ENCODE results near the gene SIGMAR1. TPM values are rescaled to one million over a fixed set of nuclear protein-coding genes. Genes with fewer than 3 reads are reported as not detected.

Gene SIGMAR1
- total RNA-seq, 1 donor from 2014 or later = 14.1 TPM

GRCh38 chr9:34585946-34586669, 51.5 kb downstream of the SIGMAR1 start:
- no peak overlapping the region for H3K4me3 ChIP-seq (ENCODE audit: low read length in 3 of 3)
- H3K4me1 ChIP-seq (ENCODE audit: control insufficient read depth in 3 of 3, insufficient read depth in 3 of 3, low read length in 3 of 3) = peaks cover 41 to 66% (median 65%) of the 10 kb centered on the region in 3 donors
- no peaks in the 10 kb centered on the region for H3K9me3 ChIP-seq (ENCODE audit: control insufficient read depth in 3 of 3, low read length in 3 of 3)
- peaks cover 7 to 28% (median 9%) of the 10 kb centered on the region in 3 donors for H3K27me3 ChIP-seq (ENCODE audit: control insufficient read depth in 3 of 3, insufficient read depth in 3 of 3, low read length in 3 of 3)
- H3K27ac ChIP-seq (ENCODE audit: low read depth, low read length) = no peak overlapping the region
- no peak overlapping the region for H3K9ac ChIP-seq (ENCODE audit: low read depth in 1 of 3, low read length in 3 of 3)
- H3K36me3 ChIP-seq (ENCODE audit: control insufficient read depth in 3 of 3, insufficient read depth in 3 of 3, low read length in 3 of 3) = peaks cover 0 to 4% (median 0%) of the 10 kb centered on the region in 3 donors

- Histone ChIP-seq H3K4me1 (ENCODE audit: control insufficient read depth in 3 of 3, insufficient read depth in 3 of 3, low read length in 3 of 3) (peaks cover 34 to 55% (median 55%) of the 10 kb centered on the region in 3 donors), H3K9me3 (ENCODE audit: control insufficient read depth in 3 of 3, low read length in 3 of 3) (no peaks in the 10 kb centered on the region), H3K4me3 (ENCODE audit: low read length in 3 of 3) (no peak overlapping the region), H3K36me3 (ENCODE audit: control insufficient read depth in 3 of 3, insufficient read depth in 3 of 3, low read length in 3 of 3) (peaks cover 0 to 4% (median 0%) of the 10 kb centered on the region in 3 donors), H3K27ac (ENCODE audit: low read depth, low read length) (no peak overlapping the region), H3K27me3 (ENCODE audit: control insufficient read depth in 3 of 3, insufficient read depth in 3 of 3, low read length in 3 of 3) (peaks cover 7 to 29% (median 13%) of the 10 kb centered on the region in 3 donors), H3K9ac (ENCODE audit: low read depth in 1 of 3, low read length in 3 of 3) (no peak overlapping the region)
Observed at GRCh38 chr9:34584970-34585369, 52.6 kb downstream of the SIGMAR1 start.

Small RNA genes within 50 kb of the gene (small RNA-seq; reads per million reads assigned to genes)
- not detected for gene CCL27

Other genes starting within 250 kb of the SIGMAR1 start
- gene FAM219A, start 179.2 kb downstream of the SIGMAR1 start, total RNA-seq = 2.6 TPM
- not detected for gene DNAI1, start 179.0 kb downstream of the SIGMAR1 start, total RNA-seq
- gene ENHO, start 114.8 kb downstream of the SIGMAR1 start, total RNA-seq = 4.2 TPM
- 3.1 TPM for gene CNTFR, start 48.1 kb downstream of the SIGMAR1 start, total RNA-seq
- 25.6 TPM for gene RPP25L, start 25.7 kb downstream of the SIGMAR1 start, total RNA-seq
- gene DCTN3, start 17.3 kb downstream of the SIGMAR1 start, total RNA-seq = 67.8 TPM
- not detected for gene ARID3C, start 8.7 kb downstream of the SIGMAR1 start, total RNA-seq
- 23.0 TPM for gene GALT, start 8.9 kb upstream of the SIGMAR1 start, total RNA-seq
- 75.7 TPM for gene IL11RA, start 14.4 kb upstream of the SIGMAR1 start, total RNA-seq
- gene CCL27, start 24.9 kb upstream of the SIGMAR1 start, total RNA-seq = not detected
- gene CCL19, start 53.5 kb upstream of the SIGMAR1 start, total RNA-seq = not detected
- 15.7 TPM for gene CCL21, start 72.3 kb upstream of the SIGMAR1 start, total RNA-seq